GM20431 (cell line): Measurements from ENCODE around the gene LTBP1.

ENCODE experiments used
- in situ Hi-C: fragments of 300-500 bp; cut with MseI, MboI; formaldehyde crosslinking; loops from one replicate; pipeline ENCODE4 v1.15.0; 2020; ENCODE audit warnings: low sequenced_read_pairs; ENCODE audit not compliant: unreplicated experiment

LTBP1 gene

GRCh38 chr2:33316328-33316727 lies 369.6 kb downstream of the LTBP1 start:
- in situ Hi-C loops: no loop called here

- in situ Hi-C loops: no loop called here
Measured at GRCh38 chr2:33317369-33318007, 370.7 kb downstream of the LTBP1 start.

GRCh38 chr2:33318456-33318855 lies 371.7 kb downstream of the LTBP1 start:
- in situ Hi-C loops: no loop called here

GRCh38 chr2:33320573-33320972 lies 373.8 kb downstream of the LTBP1 start:
- in situ Hi-C loops: no loop called here

GRCh38 chr2:33321236-33321771 lies 374.6 kb downstream of the LTBP1 start:
- in situ Hi-C loops: no loop called here

- in situ Hi-C loops: no loop called here
Measured at GRCh38 chr2:33321876-33322483, 375.2 kb downstream of the LTBP1 start.

GRCh38 chr2:33322612-33323011 lies 375.9 kb downstream of the LTBP1 start:
- in situ Hi-C loops: no loop called here

GRCh38 chr2:33323957-33324356 lies 377.2 kb downstream of the LTBP1 start:
- in situ Hi-C loops: no loop called here

GRCh38 chr2:33326100-33326499 lies 379.3 kb downstream of the LTBP1 start:
- in situ Hi-C loops: no loop called here

GRCh38 chr2:33333433-33333832 lies 386.7 kb downstream of the LTBP1 start:
- in situ Hi-C loops: no loop called here

- in situ Hi-C loops: no loop called here
Measured at GRCh38 chr2:33334083-33334482, 387.3 kb downstream of the LTBP1 start.

- in situ Hi-C loops: no loop called here
Measured at GRCh38 chr2:33335516-33335915, 388.8 kb downstream of the LTBP1 start.

- in situ Hi-C loops: no loop called here
Measured at GRCh38 chr2:33336036-33336625, 389.4 kb downstream of the LTBP1 start.

- in situ Hi-C loops: no loop called here
Measured at GRCh38 chr2:33337385-33337960, 390.7 kb downstream of the LTBP1 start.

GRCh38 chr2:33337981-33338380 lies 391.2 kb downstream of the LTBP1 start:
- in situ Hi-C loops: no loop called here

GRCh38 chr2:33339269-33339668 lies 392.5 kb downstream of the LTBP1 start:
- in situ Hi-C loops: no loop called here

- in situ Hi-C loops: no loop called here
Measured at GRCh38 chr2:33340280-33340679, 393.5 kb downstream of the LTBP1 start.

- in situ Hi-C loops: no loop called here
Measured at GRCh38 chr2:33342171-33342570, 395.4 kb downstream of the LTBP1 start.

GRCh38 chr2:33342705-33343104 lies 396.0 kb downstream of the LTBP1 start:
- in situ Hi-C loops: no loop called here

GRCh38 chr2:33343387-33343895 lies 396.7 kb downstream of the LTBP1 start:
- in situ Hi-C loops: no loop called here

- in situ Hi-C loops: no loop called here
Measured at GRCh38 chr2:33344230-33344629, 397.5 kb downstream of the LTBP1 start.
